DOHH2 (cell line): ENCODE data around the gene MAP1LC3A.

Experiments used
- EZH2phosphoT487 ChIP-seq: fragments of 200-600 bp; sonication (generic); IDR thresholded peaks from 2 replicates; pipeline ENCODE4 v1.6.1; 2017; ENCODE audit warnings: borderline replicate concordance, mild to moderate bottlenecking, antibody characterized with exemption, low read length, moderate library complexity, mixed read lengths
- TF ChIP-seq, protein P1 (sequence below): fragments of 200-600 bp; sonication (generic); IDR thresholded peaks from one replicate; pipeline ENCODE4 v1.5.1; 2014; ENCODE audit warnings: antibody characterized with exemption, mild to moderate bottlenecking, low read depth, low read length; ENCODE audit not compliant: poor library complexity, severe bottlenecking

GRCh38 chr20:34512266-34512954 is 46.1 kb upstream of the MAP1LC3A start:
- TF ChIP-seq EZH2phosphoT487 = no peak
- TF ChIP-seq, protein P1, sequence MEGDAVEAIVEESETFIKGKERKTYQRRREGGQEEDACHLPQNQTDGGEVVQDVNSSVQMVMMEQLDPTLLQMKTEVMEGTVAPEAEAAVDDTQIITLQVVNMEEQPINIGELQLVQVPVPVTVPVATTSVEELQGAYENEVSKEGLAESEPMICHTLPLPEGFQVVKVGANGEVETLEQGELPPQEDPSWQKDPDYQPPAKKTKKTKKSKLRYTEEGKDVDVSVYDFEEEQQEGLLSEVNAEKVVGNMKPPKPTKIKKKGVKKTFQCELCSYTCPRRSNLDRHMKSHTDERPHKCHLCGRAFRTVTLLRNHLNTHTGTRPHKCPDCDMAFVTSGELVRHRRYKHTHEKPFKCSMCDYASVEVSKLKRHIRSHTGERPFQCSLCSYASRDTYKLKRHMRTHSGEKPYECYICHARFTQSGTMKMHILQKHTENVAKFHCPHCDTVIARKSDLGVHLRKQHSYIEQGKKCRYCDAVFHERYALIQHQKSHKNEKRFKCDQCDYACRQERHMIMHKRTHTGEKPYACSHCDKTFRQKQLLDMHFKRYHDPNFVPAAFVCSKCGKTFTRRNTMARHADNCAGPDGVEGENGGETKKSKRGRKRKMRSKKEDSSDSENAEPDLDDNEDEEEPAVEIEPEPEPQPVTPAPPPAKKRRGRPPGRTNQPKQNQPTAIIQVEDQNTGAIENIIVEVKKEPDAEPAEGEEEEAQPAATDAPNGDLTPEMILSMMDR = no peak
